Right cardiac atrium (tissue), 5 donors: ENCODE measurements around the gene STX5. TPM values are rescaled to one million over a fixed set of nuclear protein-coding genes. Genes with fewer than 3 reads are reported as not detected.
A peak's percentile ranks its signal among the peaks of the same experiment; 100 is the strongest.
"Not testable (repeated sequence)": the region's sequence is repeated elsewhere in the genome, so short reads cannot be mapped to it uniquely, and the experiment has no call there.

Source experiments
- ATAC-seq, 2 donors: fragments of 200-7000 bp; cut with Tn5 transposase; one replicate each; pipeline versions ENCODE4 v1.8.0 to v1.9.1; 2020; ENCODE audit warnings: moderate library complexity in 2 of 2, mild to moderate bottlenecking in 1 of 2
- DNase-seq, 3 donors: peaks; one replicate each; pipeline ENCODE4 v3.0.0-alpha.2; 2020
- H3K27ac ChIP-seq: one replicate; pipeline ENCODE4 v1.5.1; 2013; ENCODE audit warnings: mild to moderate bottlenecking, low read length, control low read depth, moderate library complexity
- H3K27me3 ChIP-seq: one replicate; pipeline ENCODE4 v1.6.1; 2013; ENCODE audit not compliant: control insufficient read depth, insufficient read depth
- H3K4me1 ChIP-seq: one replicate; pipeline ENCODE4 v1.6.1; 2013; ENCODE audit warnings: low read length; ENCODE audit not compliant: control insufficient read depth, insufficient read depth
- H3K4me3 ChIP-seq: one replicate; pipeline ENCODE4 v1.5.1; 2013; ENCODE audit warnings: low read length, control low read depth
- H3K9me3 ChIP-seq: one replicate; pipeline ENCODE4 v1.6.1; 2013; ENCODE audit warnings: low read length; ENCODE audit not compliant: control insufficient read depth
- WGBS: extraction: QIAGEN DNeasy Blood & Tissue Kit; methylation state at CpG from one replicate; pipeline ENCODE4 v1.1.7; 2013; 5-methylcytosine and 5-hydroxymethylcytosine counted together
- intact Hi-C, 4 donors: fragments of 100-400 bp; cut with DNase I; formaldehyde crosslinking; loops; one replicate each; pipeline versions ENCODE4 v1.11.0 to v1.14.0; 2022 to 2023
- microRNA-seq, 2 donors: library from miRNA; unstranded; fragments of <30 nt; microRNA quantifications; one replicate each; pipeline ENCODE4 v1.2.0, GENCODE V29; 2020 to 2021
- polyA plus RNA-seq: library from polyadenylated mRNA; stranded (reverse); fragments of 200-250 nt; gene quantifications from one replicate; pipeline ENCODE4 v1.2.3, GENCODE V29; 2013
- total RNA-seq, 4 donors: library from RNA; stranded (reverse); fragmentation: NEBNext Ultra II Directional; extraction: Animal tissue kit (Norgen Biotek cat#: 25700); gene quantifications; one replicate each; pipeline ENCODE4 v1.2.1, GENCODE V29; 2021
- donor health status: healthy with polysubstance abuse.
- donor health status: DM: no; HTN: yes; CAD: no.
- donor health status: DM: no; HTN: no; CAD: no.
- donor health status: DM: no; HTN: yes; CAD: no; lungs with severe emphysema.
- donor health status: DM: yes; HTN: yes; CAD: no.

The STX5 gene
- total and polyA plus RNA-seq, 5 donors: 14.4 to 27.8 (median 21.5) TPM

DNA sequence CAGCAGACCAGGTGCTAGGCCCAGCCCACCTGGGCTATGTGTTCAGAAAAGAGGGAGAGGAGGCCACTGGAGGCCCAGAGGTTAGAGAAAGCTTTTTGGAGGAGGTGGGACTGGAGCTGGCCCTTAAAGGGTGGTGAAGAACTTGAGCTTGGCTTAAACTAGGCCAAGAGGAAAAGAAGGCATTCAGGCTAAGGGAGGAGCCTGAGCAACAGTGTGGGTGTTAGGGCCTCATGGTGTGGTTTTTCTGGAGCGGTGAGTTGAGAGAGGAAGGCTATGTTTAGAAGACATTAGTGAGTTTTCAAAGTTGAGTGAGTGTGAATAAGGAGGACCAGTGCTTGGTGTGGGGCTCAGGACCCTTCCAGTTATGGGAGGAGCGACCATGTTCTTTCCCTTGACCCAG lies 54.5 kb downstream of the STX5 start:
- intact Hi-C loops: no loop called here
- no peaks in the 10 kb centered on the region for H3K4me1 ChIP-seq
- 83% methylated on average over 2 of the region's 2 CpGs for WGBS
- H3K27ac ChIP-seq: no peak overlapping the region
- ATAC-seq (no peak), DNase-seq (no peak)
- H3K9me3 ChIP-seq: no peaks in the 10 kb centered on the region
- no peak overlapping the region for H3K4me3 ChIP-seq
- no peaks in the 10 kb centered on the region for H3K27me3 ChIP-seq

DNA sequence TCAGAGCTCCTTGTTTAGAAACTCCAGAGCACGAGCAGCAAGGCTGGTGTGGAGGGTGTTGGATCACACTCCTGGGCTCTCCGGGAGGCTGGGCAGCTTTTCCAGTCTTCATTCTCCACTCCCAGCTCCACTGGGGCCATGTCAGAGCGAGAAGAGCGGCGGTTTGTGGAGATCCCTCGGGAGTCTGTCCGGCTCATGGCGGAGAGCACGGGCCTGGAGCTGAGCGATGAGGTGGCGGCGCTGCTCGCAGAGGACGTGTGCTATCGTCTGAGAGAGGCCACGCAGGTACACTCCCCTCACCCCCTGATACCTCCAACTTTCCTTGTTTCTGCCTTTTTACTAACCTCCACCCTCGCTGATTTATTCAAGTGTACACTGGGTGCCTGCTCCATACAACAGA lies 56.2 kb downstream of the STX5 start:
- H3K4me3 ChIP-seq: no peak overlapping the region
- no peaks in the 10 kb centered on the region for H3K4me1 ChIP-seq
- H3K27ac ChIP-seq: no peak overlapping the region
- no peaks in the 10 kb centered on the region for H3K9me3 ChIP-seq
- no peaks in the 10 kb centered on the region for H3K27me3 ChIP-seq
- ATAC-seq: no peak
- DNase-seq: peak in 1 of 3 donors; percentile 33
- intact Hi-C loops: no loop called here
- 88% methylated on average over 17 of the region's 17 CpGs for WGBS

DNA sequence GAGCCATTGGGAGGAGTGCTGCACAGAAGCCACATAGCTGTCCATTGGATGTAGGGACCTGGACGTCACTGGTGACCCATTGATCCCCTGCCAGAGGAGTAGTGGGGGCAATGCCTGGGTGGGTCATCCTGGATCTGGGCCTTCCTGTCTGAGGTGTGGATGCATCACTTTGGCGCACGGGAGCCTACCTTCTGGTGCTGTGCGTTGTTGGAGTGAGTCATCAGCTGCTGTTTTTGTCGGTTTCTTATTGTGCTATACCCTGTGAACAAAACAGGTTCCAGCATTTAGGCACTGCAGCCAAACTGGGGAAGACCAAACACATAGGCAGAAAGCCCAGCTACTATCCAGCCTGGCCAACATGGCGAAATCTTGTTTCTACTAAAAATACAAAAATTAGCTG lies 57.4 kb downstream of the STX5 start:
- no peak overlapping the region for H3K4me3 ChIP-seq

DNA sequence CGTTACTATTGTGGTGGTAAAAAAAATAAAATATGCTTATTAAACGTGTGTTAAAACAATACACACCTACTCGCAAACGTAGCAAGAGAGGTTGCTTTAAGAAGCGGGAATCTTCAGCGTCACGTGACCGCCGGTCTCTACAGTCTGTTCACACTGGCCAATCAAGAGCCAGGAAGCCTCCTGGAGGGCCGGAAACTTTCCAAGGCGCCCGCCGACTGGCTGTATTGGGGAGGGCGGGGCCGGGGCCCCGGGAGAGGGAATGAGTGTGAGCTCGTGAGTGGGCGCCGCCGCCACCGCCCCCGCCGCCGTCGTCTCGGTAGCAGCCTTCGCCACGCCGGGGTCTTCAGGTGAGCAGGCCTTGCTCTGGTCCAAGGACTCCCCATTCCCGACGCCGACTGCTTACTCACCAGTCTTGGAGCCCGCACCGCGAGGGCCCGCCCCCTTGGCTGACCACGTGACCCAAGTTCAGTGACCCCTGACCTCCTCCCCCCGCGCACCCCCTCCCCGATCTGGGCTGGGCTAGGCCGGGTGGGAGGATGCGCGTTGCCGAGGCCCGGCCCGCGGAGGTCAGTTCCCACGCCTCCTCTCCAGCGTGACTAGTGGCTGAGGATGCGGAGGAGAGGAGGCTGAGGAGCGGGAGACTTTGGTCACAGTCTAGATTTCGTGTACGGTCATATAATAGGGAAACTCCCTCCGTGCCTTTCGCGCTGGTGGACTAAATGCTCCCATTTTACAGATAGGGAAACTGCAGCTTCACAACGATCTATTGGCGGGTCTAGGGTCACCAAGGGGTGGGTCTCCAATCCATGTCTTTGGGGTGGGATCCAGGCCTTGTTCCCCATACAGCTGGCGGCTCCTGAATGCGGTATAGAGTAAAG lies 60.5 kb downstream of the STX5 start, which contains the start of gene TAF6L:
TSS of gene TAF6L (plus strand) at position 253 of the 878 bp plus-strand sequence. CDS start 4,388 bp downstream, outside the sequence.
- ATAC-seq (peak; percentile 98 to 99), DNase-seq (peak; percentile 99 to 100 (median 99))
- Histone ChIP-seq H3K4me1 (no peaks in the 10 kb centered on the region), H3K4me3 (peak within 1 kb of the TSS; percentile 64), H3K27ac (peak within 1 kb of the TSS; percentile 96), H3K27me3 (no peaks in the 10 kb centered on the region), H3K9me3 (no peaks in the 10 kb centered on the region)
- 2% methylated on average over 60 of the region's 60 CpGs for WGBS
- intact Hi-C loops: no loop called here

More for the DNA sequence above, 57.4 kb downstream of the STX5 start:
- no peaks in the 10 kb centered on the region for H3K27me3 ChIP-seq
- 87% methylated on average over 6 of the region's 6 CpGs for WGBS
- H3K4me1 ChIP-seq: no peaks in the 10 kb centered on the region
- H3K9me3 ChIP-seq: no peaks in the 10 kb centered on the region
- ATAC-seq (no peak), DNase-seq (peak in 1 of 3 donors; percentile 44)
- intact Hi-C loops: no loop called here
- H3K27ac ChIP-seq: no peak overlapping the region

DNA sequence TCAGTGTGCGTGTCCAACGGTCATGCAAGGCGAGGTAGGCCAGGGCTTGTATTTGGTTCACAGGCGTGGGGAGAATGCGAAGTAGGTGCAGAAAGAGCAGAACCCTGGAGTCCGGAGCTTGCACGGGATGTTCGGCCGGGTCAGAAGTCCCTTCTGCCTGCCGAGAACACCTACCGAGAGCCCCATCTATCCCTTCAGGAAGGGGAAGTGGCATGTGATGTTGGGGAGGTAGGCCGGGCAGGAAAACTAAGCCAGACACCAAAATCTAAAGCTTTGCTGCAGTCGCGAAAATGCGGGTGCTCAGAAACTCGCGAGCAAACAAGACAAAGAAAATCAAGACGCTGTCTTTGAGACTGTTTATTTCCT lies 61.1 kb downstream of the STX5 start:
- DNase-seq (peak in 1 of 3 donors; percentile 64), ATAC-seq (peak; percentile 12 to 26)
- under 1% methylated on average over 18 of the region's 18 CpGs for WGBS
- H3K4me1 ChIP-seq: no peaks in the 10 kb centered on the region
- H3K27me3 ChIP-seq: no peaks in the 10 kb centered on the region
- intact Hi-C loops: no loop called here
- H3K27ac ChIP-seq: peak overlapping the region; percentile 82
- no peaks in the 10 kb centered on the region for H3K9me3 ChIP-seq
- H3K4me3 ChIP-seq: peak overlapping the region; percentile 64

DNA sequence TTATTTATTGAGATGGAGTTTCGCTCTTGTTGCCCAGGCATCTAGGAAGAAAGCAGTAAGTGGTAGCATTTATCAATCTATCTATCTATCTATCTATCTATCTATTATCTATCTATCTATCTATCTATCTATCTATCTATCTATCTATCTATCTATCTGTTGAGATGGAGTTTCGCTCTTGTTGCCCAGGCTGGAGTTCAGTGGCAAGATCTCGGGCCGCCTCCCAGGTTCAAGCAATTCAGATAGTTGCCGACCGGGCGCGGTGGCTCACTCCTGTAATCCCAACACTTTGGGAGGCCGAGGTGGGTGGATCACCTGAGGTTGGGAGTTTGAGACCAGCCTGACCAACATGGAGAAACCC lies 71.0 kb downstream of the STX5 start:
- not testable (repeated sequence) for DNase-seq

DNA sequence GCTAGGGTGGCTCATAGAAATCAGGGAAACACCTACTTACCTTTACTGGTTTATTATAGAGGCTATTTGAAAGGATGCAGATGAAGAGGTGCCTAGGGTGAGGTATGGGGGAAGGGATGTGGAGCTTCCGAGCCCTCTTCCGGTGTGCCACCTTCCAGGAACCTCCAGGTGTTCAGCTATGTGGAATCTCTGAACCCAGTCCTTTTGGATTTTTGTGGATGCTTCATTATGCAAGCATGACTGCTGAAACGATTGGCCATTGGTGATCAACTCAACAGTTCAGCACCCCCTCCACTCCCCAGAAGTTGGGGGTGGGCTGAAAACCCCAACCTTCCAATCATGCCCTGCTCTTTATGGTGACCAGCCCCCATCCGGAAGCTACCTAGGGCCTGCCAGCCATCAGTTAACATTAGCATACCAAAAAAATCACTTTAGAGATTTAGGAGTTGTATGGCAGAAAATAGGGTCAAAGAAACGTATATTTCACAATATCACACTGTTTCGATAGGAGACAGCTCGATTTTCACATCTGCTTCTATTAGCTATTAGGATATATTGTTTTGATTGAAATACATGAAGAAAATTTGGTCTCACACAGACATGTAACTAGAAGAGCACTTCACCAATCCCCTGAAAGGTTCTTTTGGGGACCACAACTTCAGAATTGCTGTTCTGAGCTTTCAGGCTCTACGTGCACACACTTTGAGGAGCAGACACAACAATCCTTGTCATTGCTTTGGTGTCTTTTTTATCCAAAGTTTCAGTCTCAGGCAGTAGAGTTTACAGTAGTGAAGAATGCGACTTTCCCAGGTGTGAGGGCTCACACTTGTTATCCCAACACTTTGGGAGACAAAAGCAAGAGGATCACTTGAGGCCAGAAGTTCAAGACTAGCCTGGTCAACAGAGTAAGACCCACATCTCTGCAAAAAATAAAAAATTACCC lies 73.7 kb downstream of the STX5 start:
- DNase-seq (no peak), ATAC-seq (no peak)
- intact Hi-C loops: no loop called here
- Histone ChIP-seq H3K9me3 (no peaks in the 10 kb centered on the region), H3K4me1 (peaks cover 7% of the 10 kb centered on the region), H3K27ac (no peak overlapping the region), H3K27me3 (no peaks in the 10 kb centered on the region), H3K4me3 (no peak overlapping the region)
- 56% methylated on average over 9 of the region's 9 CpGs for WGBS

More for the DNA sequence above, 71.0 kb downstream of the STX5 start:
- H3K27ac ChIP-seq, ATAC-seq, H3K4me1 ChIP-seq, H3K4me3 ChIP-seq, H3K9me3 ChIP-seq, H3K27me3 ChIP-seq, intact Hi-C loops: not testable (repeated sequence)
- WGBS: 44% methylated on average over 9 of the region's 9 CpGs

Small RNAs within 50 kb of the gene (microRNA-seq; reads per million reads assigned to microRNA genes)
- gene MIR6514 (0.54 to 1.3 reads per million in 2 donors), gene MIR6748 (0 reads per million in 2 donors)

Other genes with a start within 250 kb of the STX5 start
- gene TUT1, start 240.5 kb downstream of the STX5 start, total RNA-seq: 10 to 100 TPM in 3 of 4 donors, 1 to 10 TPM in 1; 8.0 to 15.3 (median 11.5) TPM
- 10.7 TPM for gene TUT1, start 240.5 kb downstream of the STX5 start, polyA plus RNA-seq
- gene MTA2, start 230.2 kb downstream of the STX5 start, total RNA-seq: 10 to 100 TPM; 34.8 to 47.6 (median 38.3) TPM
- 24.1 TPM for gene MTA2, start 230.2 kb downstream of the STX5 start, polyA plus RNA-seq
- gene EML3, start 219.3 kb downstream of the STX5 start, total RNA-seq: 10 to 100 TPM; 23.5 to 33.3 (median 26.7) TPM
- 23.9 TPM for gene EML3, start 219.3 kb downstream of the STX5 start, polyA plus RNA-seq
- 1 to 10 TPM; 6.1 to 7.9 (median 6.6) TPM for gene ROM1, start 218.8 kb downstream of the STX5 start, total RNA-seq
- 7.9 TPM for gene ROM1, start 218.8 kb downstream of the STX5 start, polyA plus RNA-seq
- 10 to 100 TPM; 10.7 to 23.1 (median 16.7) TPM for gene B3GAT3, start 210.1 kb downstream of the STX5 start, total RNA-seq
- gene B3GAT3, start 210.1 kb downstream of the STX5 start, polyA plus RNA-seq: 18.7 TPM
- 100 to 1,000 TPM; 112 to 137 (median 122) TPM for gene GANAB, start 185.4 kb downstream of the STX5 start, total RNA-seq
- 66.5 TPM for gene GANAB, start 185.4 kb downstream of the STX5 start, polyA plus RNA-seq
- gene INTS5, start 178.7 kb downstream of the STX5 start, total RNA-seq: 10 to 100 TPM; 10.4 to 13.3 (median 11.8) TPM
- 6.1 TPM for gene INTS5, start 178.7 kb downstream of the STX5 start, polyA plus RNA-seq
- 10 to 100 TPM; 30.6 to 41.1 (median 35.2) TPM for gene C11orf98, start 166.8 kb downstream of the STX5 start, total RNA-seq
- 79.7 TPM for gene C11orf98, start 166.8 kb downstream of the STX5 start, polyA plus RNA-seq
- 1 to 10 TPM; 6.6 to 9.5 (median 7.3) TPM for gene CSKMT, start 166.7 kb downstream of the STX5 start, total RNA-seq
- 5.2 TPM for gene CSKMT, start 166.7 kb downstream of the STX5 start, polyA plus RNA-seq
- gene UQCC3, start 160.4 kb downstream of the STX5 start, total RNA-seq: 1 to 10 TPM; 5.2 to 8.6 (median 6.5) TPM
- gene UQCC3, start 160.4 kb downstream of the STX5 start, polyA plus RNA-seq: 12.9 TPM
- 1 to 10 TPM; 3.2 to 5.8 (median 3.6) TPM for gene LBHD1, start 159.8 kb downstream of the STX5 start, total RNA-seq
- 7.3 TPM for gene LBHD1, start 159.8 kb downstream of the STX5 start, polyA plus RNA-seq
- gene UBXN1, start 153.0 kb downstream of the STX5 start, total RNA-seq: 10 to 100 TPM; 76.6 to 95.7 (median 83.6) TPM
- 101 TPM for gene UBXN1, start 153.0 kb downstream of the STX5 start, polyA plus RNA-seq
- 1 to 10 TPM; 1.4 to 3.3 (median 2.3) TPM for gene LRRN4CL, start 142.5 kb downstream of the STX5 start, total RNA-seq
- 3.0 TPM for gene LRRN4CL, start 142.5 kb downstream of the STX5 start, polyA plus RNA-seq
- gene BSCL2, start 124.6 kb downstream of the STX5 start, total RNA-seq: 10 to 100 TPM; 20.0 to 27.6 (median 26.5) TPM
- 34.3 TPM for gene BSCL2, start 124.6 kb downstream of the STX5 start, polyA plus RNA-seq
- not detected for gene GNG3, start 124.4 kb downstream of the STX5 start, total RNA-seq
- 0.57 TPM for gene GNG3, start 124.4 kb downstream of the STX5 start, polyA plus RNA-seq
- gene HNRNPUL2, start 104.6 kb downstream of the STX5 start, total RNA-seq: 10 to 100 TPM; 29.3 to 37.2 (median 35.5) TPM
- gene HNRNPUL2, start 104.6 kb downstream of the STX5 start, polyA plus RNA-seq: 33.2 TPM
- gene TTC9C, start 103.6 kb downstream of the STX5 start, total RNA-seq: 10 to 100 TPM; 11.7 to 17.0 (median 14.6) TPM
- gene TTC9C, start 103.6 kb downstream of the STX5 start, polyA plus RNA-seq: 18.4 TPM
- 10 to 100 TPM in 2 of 4 donors, 1 to 10 TPM in 2; 7.8 to 14.5 (median 9.5) TPM for gene ZBTB3, start 77.9 kb downstream of the STX5 start, total RNA-seq
- 4.0 TPM for gene ZBTB3, start 77.9 kb downstream of the STX5 start, polyA plus RNA-seq
- gene POLR2G, start 70.5 kb downstream of the STX5 start, total RNA-seq: 10 to 100 TPM; 34.4 to 43.3 (median 37.4) TPM
- gene POLR2G, start 70.5 kb downstream of the STX5 start, polyA plus RNA-seq: 51.1 TPM
- gene TAF6L, start 60.7 kb downstream of the STX5 start, total RNA-seq: 10 to 100 TPM in 1 of 4 donors, 1 to 10 TPM in 3; 8.0 to 17.1 (median 9.6) TPM
- gene TAF6L, start 60.7 kb downstream of the STX5 start, polyA plus RNA-seq: 10.4 TPM
- 10 to 100 TPM; 19.2 to 21.8 (median 19.7) TPM for gene TMEM179B, start 44.6 kb downstream of the STX5 start, total RNA-seq
- 29.7 TPM for gene TMEM179B, start 44.6 kb downstream of the STX5 start, polyA plus RNA-seq
- gene TMEM223, start 40.0 kb downstream of the STX5 start, total RNA-seq: 10 to 100 TPM; 12.7 to 17.2 (median 16.3) TPM
- gene TMEM223, start 40.0 kb downstream of the STX5 start, polyA plus RNA-seq: 29.5 TPM
- 10 to 100 TPM; 40.3 to 56.4 (median 47.1) TPM for gene NXF1, start 26.6 kb downstream of the STX5 start, total RNA-seq
- gene NXF1, start 26.6 kb downstream of the STX5 start, polyA plus RNA-seq: 45.8 TPM
- gene TEX54, start 790 bp upstream of the STX5 start, total RNA-seq: not detected
- gene TEX54, start 790 bp upstream of the STX5 start, polyA plus RNA-seq: not detected
- 10 to 100 TPM; 24.8 to 28.7 (median 26.6) TPM for gene WDR74, start 7.5 kb upstream of the STX5 start, total RNA-seq
- gene WDR74, start 7.5 kb upstream of the STX5 start, polyA plus RNA-seq: 17.9 TPM
- 10 to 100 TPM; 40.2 to 64.1 (median 40.5) TPM for gene SLC3A2, start 48.8 kb upstream of the STX5 start, total RNA-seq
- gene SLC3A2, start 48.8 kb upstream of the STX5 start, polyA plus RNA-seq: 28.1 TPM
- gene CHRM1, start 89.3 kb upstream of the STX5 start, total RNA-seq: under 1 TPM in 2 of 4 donors, not detected in 2; 0.09 to 0.24 TPM
- 0.07 TPM for gene CHRM1, start 89.3 kb upstream of the STX5 start, polyA plus RNA-seq
- gene SLC22A6, start 152.9 kb upstream of the STX5 start, total RNA-seq: not detected
- gene SLC22A6, start 152.9 kb upstream of the STX5 start, polyA plus RNA-seq: not detected
- gene SLC22A8, start 183.8 kb upstream of the STX5 start, total RNA-seq: not detected
- gene SLC22A8, start 183.8 kb upstream of the STX5 start, polyA plus RNA-seq: not detected